ENCODE measurements around the gene S100A12. TPM values are rescaled to one million over a fixed set of nuclear protein-coding genes. Genes with fewer than 3 reads are reported as not detected.

S100A12 gene
- polyA plus RNA-seq, 3 donors = 6.1 to 551 (median 150) TPM

GRCh38 chr1:153397924-153398651, 22.7 kb upstream of the S100A12 start:
- 68 to 82% (median 77%) methylated on average over 6 of the region's 6 CpGs for WGBS, 3 donors

GRCh38 chr1:153397051-153397923, 21.9 kb upstream of the S100A12 start:
- no peak overlapping the region for H3K27ac ChIP-seq (ENCODE audit: low read depth, low read length)
- WGBS, 3 donors = 67 to 82% (median 79%) methylated on average over 19 of the region's 19 CpGs

More at GRCh38 chr1:153397924-153398651, 22.7 kb upstream of the S100A12 start:
- no peak overlapping the region for H3K27ac ChIP-seq (ENCODE audit: low read depth, low read length)

GRCh38 chr1:153396461-153396860, 21.0 kb upstream of the S100A12 start:
- no peak overlapping the region for H3K27ac ChIP-seq (ENCODE audit: low read depth, low read length)
- WGBS, 3 donors = 66 to 83% (median 82%) methylated on average over 6 of the region's 6 CpGs

- WGBS, 3 donors = 68 to 86% (median 81%) methylated on average over 6 of the region's 6 CpGs
- H3K27ac ChIP-seq (ENCODE audit: low read depth, low read length) = no peak overlapping the region
Observed at GRCh38 chr1:153395776-153396175, 20.4 kb upstream of the S100A12 start.

DNA sequence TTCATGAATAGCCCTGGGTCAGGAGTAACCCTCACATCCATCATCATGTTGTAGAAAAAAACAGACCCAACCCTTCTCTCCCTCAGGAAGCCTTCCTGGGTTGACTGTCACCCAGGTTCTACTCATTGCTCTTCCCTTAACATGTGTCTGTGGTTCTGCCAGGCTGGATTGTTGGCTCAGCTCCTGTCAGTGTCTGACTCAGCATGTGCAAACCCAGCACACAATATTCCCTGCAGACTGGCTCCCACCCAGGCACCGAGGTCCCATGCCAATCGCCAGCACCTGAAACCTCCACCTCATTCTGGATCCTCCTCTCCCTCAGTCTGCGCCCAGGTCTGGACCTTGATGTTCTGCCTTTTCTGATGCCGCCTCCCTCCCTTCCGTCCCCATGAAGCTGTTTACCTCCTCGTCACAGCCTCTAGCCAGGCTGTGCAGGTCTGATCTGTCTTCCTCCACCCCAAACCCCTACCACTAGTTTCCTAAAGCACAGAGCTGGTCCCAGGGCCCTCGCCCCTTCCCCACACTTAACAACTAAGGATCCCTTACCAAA, 19.8 kb upstream of the S100A12 start:
- H3K27ac ChIP-seq (ENCODE audit: low read depth, low read length) = no peak overlapping the region
- 75 to 78% (median 76%) methylated on average over 7 of the region's 7 CpGs for WGBS, 3 donors

DNA sequence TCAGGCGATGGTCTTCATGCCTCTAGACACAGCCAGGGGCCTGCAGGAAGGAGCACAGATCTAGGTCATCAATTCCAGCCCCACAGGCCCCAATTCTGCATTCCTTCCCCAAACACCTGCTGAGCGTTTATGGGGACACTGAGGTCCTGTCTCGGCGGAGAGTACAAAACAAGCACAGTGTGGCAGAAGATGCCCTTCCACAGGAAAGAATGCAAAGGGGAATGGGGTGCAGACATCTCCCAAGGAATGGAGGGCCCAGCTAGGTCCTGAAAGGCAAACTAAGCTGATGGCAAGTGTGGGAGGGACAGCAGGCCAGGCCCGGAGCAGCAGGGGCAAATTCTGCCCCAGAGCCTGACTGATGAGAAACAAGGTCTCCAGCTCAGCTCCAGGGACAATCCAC, 19.0 kb upstream of the S100A12 start:
- 67 to 78% (median 74%) methylated on average over 5 of the region's 5 CpGs for WGBS, 3 donors

DNA sequence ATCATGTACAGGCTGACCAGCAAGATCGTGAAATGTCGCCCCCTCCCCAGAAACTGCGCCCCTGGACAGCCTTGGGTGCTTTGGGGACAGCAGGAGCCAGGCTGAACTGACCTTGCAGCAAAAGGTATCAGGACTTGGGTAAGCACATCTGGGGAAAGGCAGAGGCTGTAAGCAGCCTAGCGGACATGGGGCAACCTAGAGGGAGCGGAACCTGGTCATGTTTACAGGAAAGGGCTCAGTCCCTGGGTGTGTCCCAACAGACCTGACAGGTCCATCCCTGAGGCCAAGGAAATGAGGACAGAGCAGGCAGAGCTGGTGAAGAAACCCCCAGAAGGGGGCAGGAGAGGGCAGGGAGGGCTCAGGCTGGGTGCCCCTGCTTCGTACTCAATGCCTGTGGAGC, 18.5 kb upstream of the S100A12 start:
- WGBS, 3 donors = 57 to 71% (median 65%) methylated on average over 6 of the region's 6 CpGs
- H3K27ac ChIP-seq (ENCODE audit: low read depth, low read length) = no peak overlapping the region

More for the DNA sequence above, 19.0 kb upstream of the S100A12 start:
- no peak overlapping the region for H3K27ac ChIP-seq (ENCODE audit: low read depth, low read length)

DNA sequence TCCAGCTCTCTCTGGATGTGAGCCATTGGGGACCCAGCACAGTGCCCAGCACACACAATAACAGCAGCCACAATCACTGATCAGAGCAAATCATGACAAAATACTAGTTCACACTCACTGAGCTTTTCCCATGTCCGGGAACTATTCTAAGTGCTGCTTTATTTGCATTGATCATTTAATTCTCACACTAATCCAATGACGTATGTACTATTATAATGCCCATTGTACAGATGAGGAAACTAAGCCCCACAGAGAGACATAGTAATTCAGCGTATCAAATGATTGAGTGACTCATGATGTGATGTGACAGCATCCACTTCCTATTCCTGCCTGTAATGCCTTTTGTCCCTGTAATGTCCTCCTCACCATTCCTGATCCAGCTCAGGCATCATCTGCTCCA, 17.4 kb upstream of the S100A12 start:
- H3K27ac ChIP-seq (ENCODE audit: low read depth, low read length) = no peak overlapping the region
- 72 to 80% (median 77%) methylated on average over 3 of the region's 3 CpGs for WGBS, 3 donors

DNA sequence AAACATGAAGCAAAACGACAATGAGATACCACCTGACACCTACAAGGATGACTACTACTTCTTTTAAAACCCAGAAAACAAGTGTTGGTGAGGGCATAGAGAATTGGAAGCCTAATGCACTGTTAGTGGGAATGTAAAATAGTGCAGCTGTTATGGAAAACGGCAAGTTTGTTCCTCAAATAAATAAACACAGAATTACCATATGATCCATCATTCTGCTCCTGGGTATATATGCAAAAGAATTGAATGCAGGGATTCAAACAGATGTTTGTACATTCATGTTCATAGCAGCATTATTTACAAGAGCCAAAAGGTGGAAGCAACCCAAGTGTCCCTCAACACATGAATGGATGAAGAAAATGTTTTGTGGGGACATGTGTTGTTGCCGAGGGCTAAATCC, 16.8 kb upstream of the S100A12 start:
- WGBS, 3 donors = 50 to 63% (median 57%) methylated on average over 3 of the region's 3 CpGs
- no peak overlapping the region for H3K27ac ChIP-seq (ENCODE audit: low read depth, low read length)

GRCh38 chr1:153390938-153391710, 15.7 kb upstream of the S100A12 start, which contains the start of gene S100A8:
Gene S100A8 (minus strand): TSS chr1:153391073. CDS start chr1:153390535, 538 bp downstream.
- H3K27ac ChIP-seq (ENCODE audit: low read depth, low read length) = peak within 1 kb of the TSS; percentile 43

GRCh38 chr1:153389973-153390879, 14.8 kb upstream of the S100A12 start:
- WGBS, 3 donors = 57 to 65% (median 60%) methylated on average over 17 of the region's 17 CpGs
- peak overlapping the region; percentile 43 for H3K27ac ChIP-seq (ENCODE audit: low read depth, low read length)

More at GRCh38 chr1:153390938-153391710, 15.7 kb upstream of the S100A12 start, which contains the start of gene S100A8:
- WGBS, 3 donors = 49 to 64% (median 50%) methylated on average over 7 of the region's 7 CpGs

DNA sequence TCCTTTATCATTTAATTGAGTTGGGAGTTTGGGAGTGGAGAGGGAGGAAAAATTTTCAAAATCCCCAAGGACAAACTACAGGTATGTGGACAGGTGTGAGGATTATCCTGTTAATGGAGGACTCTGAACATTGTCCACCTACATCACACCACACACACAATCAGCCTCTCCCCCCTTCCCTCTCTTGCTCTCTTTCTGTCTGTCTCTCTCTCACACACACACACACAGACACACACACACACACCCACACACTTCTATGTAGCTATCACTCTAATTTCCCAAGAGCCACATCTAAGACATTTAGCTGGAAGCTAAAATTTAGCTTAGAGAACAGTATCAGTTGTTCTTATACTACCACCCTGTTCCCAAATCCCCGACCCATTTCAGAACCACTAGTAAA, 14.0 kb upstream of the S100A12 start:
- 77 to 88% (median 88%) methylated on average over 1 of the region's 1 CpG for WGBS, 3 donors
- H3K27ac ChIP-seq (ENCODE audit: low read depth, low read length) = no peak overlapping the region

DNA sequence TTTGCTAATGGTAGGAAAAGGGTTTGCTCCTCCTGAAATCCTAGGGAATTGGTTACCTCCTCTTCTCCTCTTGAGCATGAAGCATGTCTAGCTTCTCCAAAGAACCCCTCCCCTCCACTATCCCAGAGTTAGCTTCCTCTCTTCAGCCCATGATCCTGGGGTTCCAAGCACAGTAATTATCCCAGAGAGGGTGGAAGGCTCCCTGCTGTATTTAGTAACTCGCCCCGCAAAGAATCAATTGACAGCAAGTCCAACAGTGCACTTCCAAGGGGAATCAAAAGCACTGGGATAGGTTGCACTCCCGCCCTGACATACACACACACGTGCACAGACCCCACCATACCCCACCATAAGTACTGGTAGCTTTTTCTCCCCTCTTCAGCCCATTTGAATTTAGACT, 12.4 kb upstream of the S100A12 start:
- WGBS, 3 donors = 56 to 87% (median 83%) methylated on average over 4 of the region's 4 CpGs
- H3K27ac ChIP-seq (ENCODE audit: low read depth, low read length) = no peak overlapping the region

DNA sequence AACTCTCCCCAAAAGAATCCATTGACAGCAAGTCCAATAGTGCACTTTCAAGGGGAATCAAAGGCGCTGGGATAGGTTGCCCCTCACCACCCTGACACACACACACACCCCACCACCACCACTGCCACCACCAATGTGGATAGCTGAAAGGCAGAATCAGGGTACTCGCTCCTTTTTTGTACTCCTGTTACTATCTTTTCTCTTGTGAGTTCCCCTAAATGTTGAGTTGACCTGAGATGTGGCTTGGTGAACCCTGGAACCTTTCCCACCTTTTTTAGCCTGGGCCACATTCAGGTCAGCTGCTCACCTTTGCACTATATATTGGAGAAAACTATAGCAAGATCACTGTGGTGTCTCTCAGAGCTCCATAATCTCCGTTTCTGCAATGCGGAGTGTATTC, 11.6 kb upstream of the S100A12 start:
- WGBS, 3 donors = 77 to 88% (median 85%) methylated on average over 4 of the region's 4 CpGs
- no peak overlapping the region for H3K27ac ChIP-seq (ENCODE audit: low read depth, low read length)

GRCh38 chr1:153386500-153386901, 11.1 kb upstream of the S100A12 start:
- H3K27ac ChIP-seq (ENCODE audit: low read depth, low read length) = no peak overlapping the region
- 47 to 70% (median 68%) methylated on average over 5 of the region's 5 CpGs for WGBS, 3 donors

- 64 to 81% (median 76%) methylated on average over 4 of the region's 4 CpGs for WGBS, 3 donors
- no peak overlapping the region for H3K27ac ChIP-seq (ENCODE audit: low read depth, low read length)
Observed at GRCh38 chr1:153384958-153385580, 9.6 kb upstream of the S100A12 start.

DNA sequence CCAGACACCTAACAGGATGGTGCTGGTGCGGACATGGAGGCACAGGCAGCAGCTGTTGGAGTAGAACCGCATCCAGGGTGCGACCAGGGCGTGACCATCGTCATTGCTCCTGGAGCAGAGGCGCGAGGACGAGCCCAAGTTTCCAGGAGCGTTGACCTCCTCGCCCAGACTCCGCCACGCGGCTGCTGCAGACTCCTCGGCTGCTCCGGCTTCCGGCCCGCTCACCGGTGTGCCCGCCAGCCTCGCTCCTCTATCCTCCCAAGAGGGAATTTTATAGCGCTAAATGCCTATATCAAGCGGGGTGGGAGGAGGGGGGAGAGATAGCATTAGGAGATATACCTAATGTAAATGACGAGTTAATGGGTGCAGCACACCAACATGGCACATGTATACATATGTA, 5.3 kb upstream of the S100A12 start:
- WGBS, 3 donors = 90 to 93% (median 90%) methylated on average over 23 of the region's 23 CpGs
- no peak overlapping the region for H3K27ac ChIP-seq (ENCODE audit: low read depth, low read length)
